GM10847 (cell line): ENCODE measurements around the gene FNDC3B.

Experiments used
- POLR2A ChIP-seq: IDR thresholded peaks from 2 replicates; pipeline ENCODE4 v1.6.1; 2011; ENCODE audit not compliant: insufficient read length; ENCODE audit errors: extremely low read depth

The FNDC3B gene

GRCh38 chr3:172076212-172076611, 36.8 kb downstream of the FNDC3B start:
- TF ChIP-seq POLR2A, result no peak

DNA sequence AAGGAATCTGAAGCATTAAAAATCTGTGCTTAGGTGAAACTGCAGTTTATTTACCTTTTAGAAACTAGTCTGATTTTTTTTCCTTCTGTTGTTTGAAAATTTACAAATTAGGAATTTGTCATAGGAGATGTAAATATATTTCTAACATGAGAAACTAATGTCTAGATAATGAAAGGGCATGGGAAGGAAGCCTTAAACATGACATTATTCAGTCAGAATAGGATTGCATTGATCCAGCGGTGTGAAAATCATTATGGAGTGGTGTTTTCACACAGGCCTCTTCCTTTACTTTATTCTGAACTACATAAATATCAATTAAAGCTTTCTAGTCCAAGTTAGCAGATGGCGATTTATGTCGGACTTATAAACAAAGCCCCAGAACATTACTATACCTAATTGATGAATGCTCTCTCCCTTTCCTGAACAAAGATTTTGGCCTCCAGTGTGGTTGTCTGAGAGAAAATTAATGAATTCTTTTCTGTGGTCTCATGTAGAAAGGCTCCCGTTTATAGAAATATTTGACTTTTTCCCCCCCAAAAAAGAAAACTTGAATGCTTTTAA, 37.9 kb downstream of the FNDC3B start:
- no peak for TF ChIP-seq POLR2A

DNA sequence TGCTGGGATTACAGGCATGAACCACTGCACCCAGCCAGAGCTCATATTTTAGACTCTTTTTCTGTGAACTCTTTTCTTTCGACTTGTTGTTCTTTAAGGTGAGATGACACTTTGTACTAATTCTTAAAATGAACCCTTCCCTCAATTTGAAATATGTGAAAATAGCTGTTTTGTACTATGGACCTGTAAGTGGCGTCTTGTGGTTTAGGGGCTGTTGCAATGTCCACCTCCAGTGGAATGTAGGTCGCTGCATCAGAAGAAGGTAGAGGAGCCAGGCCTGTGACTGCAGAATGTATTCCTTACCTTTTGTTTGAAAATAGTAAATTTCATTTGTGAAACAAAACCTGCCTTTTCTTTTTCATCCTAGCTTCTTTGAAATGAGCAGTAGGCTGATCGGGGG, 38.9 kb downstream of the FNDC3B start:
- TF ChIP-seq POLR2A, result no peak

- no peak for TF ChIP-seq POLR2A
Observed at GRCh38 chr3:172078721-172079120, 39.3 kb downstream of the FNDC3B start.

- no peak for TF ChIP-seq POLR2A
Observed at GRCh38 chr3:172079326-172079976, 40.1 kb downstream of the FNDC3B start.

DNA sequence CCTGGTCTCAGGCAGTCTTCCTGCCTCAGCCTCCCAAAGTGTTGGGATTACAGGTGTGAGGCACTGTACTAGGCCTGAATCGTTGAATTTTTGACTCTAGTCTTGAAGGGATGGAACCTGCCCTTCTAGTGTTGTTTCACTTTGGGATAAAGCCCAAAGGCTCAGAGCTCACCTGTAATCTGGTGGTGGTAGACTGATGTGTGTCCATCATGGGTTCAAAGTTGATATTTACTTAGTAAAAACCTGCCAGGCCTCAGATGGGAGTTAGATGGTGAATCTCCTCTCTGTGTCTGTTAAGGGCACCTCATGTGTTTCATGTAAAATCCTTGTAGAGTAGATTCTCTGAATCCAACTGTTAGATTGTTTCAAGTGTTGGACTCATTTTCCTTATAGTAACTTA, 41.1 kb downstream of the FNDC3B start:
- no peak for TF ChIP-seq POLR2A

GRCh38 chr3:172082269-172082668, 42.9 kb downstream of the FNDC3B start:
- TF ChIP-seq POLR2A, result no peak

- no peak for TF ChIP-seq POLR2A
Observed at GRCh38 chr3:172082820-172083513, 43.6 kb downstream of the FNDC3B start.

DNA sequence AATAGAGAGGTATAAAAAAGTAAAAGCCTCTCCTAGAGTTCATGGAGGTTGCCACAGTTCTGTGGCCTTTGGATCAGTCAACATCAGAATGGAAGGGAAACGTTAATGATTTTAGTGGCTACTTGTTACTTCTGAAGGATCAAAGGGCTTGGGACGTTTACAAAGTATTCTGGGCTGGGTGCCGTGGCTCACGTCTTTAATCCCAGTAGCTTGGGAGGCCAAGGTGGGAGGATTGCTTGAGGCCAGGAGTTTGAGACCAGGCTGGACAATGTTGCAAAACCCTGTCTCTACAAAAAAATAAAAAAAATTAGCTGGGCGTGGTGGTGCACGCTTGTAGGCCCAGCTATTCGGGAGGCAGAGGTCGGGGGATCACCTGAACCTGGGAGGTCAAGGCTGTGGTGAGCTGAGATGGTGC, 44.6 kb downstream of the FNDC3B start:
- no peak for TF ChIP-seq POLR2A

DNA sequence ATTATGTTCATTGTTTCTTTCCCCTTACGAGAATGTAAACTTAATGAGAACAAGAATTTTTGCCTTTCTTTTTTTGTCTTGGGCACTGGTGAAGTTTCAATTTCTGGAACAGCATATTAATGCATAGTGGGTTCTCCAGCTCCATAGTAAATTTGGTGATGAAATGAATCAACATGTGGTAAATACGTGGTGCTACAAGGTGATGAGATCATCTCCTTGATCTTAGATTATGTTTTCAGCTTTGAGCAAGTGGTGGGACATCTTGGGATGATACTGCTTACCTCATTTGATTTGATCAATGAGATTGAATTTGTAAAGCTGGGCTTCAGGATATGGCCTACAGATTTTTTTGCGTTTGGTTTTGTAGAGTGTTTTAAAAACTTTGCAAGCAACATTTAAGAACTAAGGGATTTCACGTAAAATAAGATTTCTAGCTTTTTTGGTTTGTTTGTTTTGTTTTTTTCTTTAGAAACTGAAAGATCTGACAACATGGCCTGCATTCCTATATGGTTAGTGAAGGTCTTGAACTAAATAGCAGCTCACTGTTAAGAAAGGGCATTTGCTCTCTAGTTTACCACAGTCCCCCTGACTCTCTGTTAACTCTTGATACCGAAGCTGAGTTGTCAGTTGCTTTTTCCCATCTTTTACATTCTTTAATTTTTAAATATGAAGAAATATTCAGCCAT, 45.6 kb downstream of the FNDC3B start:
- no peak for TF ChIP-seq POLR2A

DNA sequence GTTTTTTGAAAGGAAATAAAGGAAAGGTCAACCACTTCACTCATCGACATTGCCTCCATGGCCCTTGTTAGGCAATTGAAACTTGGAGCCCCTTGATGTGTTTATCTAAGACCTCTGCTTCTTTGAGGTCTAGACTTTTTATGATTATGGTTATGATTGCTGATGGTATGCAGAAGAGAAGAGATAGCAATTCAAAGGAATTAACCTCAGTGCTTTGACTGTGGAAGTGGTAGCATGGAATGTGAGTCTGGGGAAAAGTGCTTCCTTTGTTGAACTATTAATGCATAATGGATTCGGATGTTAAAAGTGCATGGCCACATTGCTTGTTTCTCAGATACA, 46.1 kb downstream of the FNDC3B start:
- no peak for TF ChIP-seq POLR2A

GRCh38 chr3:172086071-172086470, 46.7 kb downstream of the FNDC3B start:
- no peak for TF ChIP-seq POLR2A

DNA sequence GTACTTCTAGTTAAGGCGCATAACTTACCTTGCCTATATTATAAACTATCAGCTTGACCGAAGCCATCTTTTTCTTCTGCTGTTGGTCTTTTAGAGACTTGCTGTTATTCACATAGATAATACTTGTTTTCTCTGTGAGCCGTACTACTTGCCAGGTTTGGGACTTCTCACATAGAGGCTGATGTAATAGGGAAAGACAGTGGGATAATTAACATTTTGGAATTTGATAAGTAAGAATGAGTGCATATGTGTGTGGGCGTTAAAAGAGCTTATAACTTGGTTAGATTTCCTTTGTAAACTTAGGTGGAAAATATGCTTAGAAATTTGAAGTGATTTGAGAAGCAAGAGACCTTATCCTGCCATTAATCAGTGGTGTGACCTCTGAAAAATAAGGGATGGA, 47.8 kb downstream of the FNDC3B start:
- TF ChIP-seq POLR2A, result no peak

GRCh38 chr3:172087602-172088580, 48.5 kb downstream of the FNDC3B start:
- no peak for TF ChIP-seq POLR2A

GRCh38 chr3:172089250-172089649, 49.9 kb downstream of the FNDC3B start:
- no peak for TF ChIP-seq POLR2A

DNA sequence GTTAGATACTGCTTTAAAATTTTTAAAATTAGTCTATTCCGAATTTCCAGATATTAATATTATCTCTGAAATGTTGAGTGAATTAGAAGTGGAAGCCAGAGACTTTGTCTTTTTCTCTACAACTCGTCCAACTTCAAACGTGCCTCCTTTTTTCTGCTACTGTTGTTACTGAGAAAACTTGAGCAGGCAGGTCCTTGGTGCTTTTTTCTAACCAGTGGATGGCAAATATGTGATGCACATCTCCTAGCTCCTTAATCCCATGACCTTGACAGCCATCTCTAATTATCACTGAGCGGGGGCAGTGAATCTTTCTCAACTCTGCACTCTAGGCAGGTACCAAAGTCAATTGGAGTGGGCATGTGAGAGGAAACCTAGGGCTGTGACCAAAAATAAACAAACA, 50.7 kb downstream of the FNDC3B start:
- TF ChIP-seq POLR2A, result no peak

- TF ChIP-seq POLR2A, result no peak
Observed at GRCh38 chr3:172092658-172093057, 53.3 kb downstream of the FNDC3B start.
